Neural cell (in vitro differentiated cells): ENCODE results near the gene ARHGAP24.

ENCODE experiments used
- CTCF ChIP-seq: fragments of 450-650 bp; IDR thresholded peaks from 2 replicates; pipeline ENCODE4 v1.5.1; 2014; ENCODE audit warnings: antibody characterized with exemption, mild to moderate bottlenecking, moderate library complexity; ENCODE audit not compliant: poor library complexity, severe bottlenecking
- POLR2AphosphoS5 ChIP-seq: IDR thresholded peaks from 2 replicates; pipeline ENCODE4 v1.6.1; 2012
- REST ChIP-seq: IDR thresholded peaks from 2 replicates; pipeline ENCODE4 v1.6.1; 2012; ENCODE audit warnings: borderline replicate concordance

GRCh38 chr4:85741381-85741780 lies 266.4 kb downstream of the ARHGAP24 start:
- TF ChIP-seq CTCF = no peak
- no peak for TF ChIP-seq REST
- TF ChIP-seq POLR2AphosphoS5 = no peak
